NCI-H1694 treated with DMSO at 0.1 percent for 48 hours (cell line): Measurements from ENCODE around the gene MIPEP.
"Not testable (repeated sequence)": the region's sequence is repeated elsewhere in the genome, so short reads cannot be mapped to it uniquely, and the experiment has no call there.

Experiments
- DNase-seq: peaks from one replicate; lab custom pipeline; 2025; lab: John Stamatoyannopoulos, UW

MIPEP gene

DNA sequence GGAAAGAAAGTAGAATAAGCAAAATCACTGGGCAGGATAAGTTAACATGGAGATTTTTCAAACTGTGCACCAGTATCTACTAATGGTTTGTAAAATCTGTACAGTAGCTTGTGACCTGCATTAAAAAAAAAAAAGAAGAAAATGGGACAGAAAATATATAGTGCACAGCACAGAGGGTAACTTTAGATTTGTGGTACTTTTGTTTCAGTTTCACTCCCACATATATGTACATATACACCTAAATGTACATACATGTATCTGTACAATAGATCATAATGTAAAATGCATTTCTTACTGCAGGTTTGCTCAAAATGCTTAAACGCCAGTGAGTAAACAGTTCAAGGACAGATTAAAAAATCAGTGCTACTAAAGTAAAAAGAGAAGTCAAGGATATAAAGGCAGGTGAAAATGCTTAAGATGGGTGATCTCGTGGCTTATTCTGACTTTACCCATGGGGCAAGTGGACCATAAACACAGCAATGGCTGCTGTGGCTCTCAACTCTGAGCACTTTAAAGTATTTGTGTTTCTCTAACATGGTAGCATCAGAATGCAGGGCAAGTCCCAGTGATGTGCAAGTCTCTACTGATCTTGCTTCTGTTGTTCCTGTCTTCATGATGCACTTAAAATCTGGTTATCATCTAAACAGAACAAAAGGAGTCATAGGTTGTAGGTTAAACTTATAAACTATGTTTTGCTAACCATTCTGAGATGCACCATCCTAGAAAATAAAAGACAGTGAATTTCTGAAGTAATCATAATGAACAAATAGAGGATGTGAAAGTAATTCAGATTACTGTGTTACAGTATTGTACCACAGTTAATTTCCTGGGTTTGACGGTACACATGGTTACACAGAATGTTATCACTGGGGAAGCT lies 112.3 kb downstream of the MIPEP start:
- DNase-seq = no peak

DNA sequence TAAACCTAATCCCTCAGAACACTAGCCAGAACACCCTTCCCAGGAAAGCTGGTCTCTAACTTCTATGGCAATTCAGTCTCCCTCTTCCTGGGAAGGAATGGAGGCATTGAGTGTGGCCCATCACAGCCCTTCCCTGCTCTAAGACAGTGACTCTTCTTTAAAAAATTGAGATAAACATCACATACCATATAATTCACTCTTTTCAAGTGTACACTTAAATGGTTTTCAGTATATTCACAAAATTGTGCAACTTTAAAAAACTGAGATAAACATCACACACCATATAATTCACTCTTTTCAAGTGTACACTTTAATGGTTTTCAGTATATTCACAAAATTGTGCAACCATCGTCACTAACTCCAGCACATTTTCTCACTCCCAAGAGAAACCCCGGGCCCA lies 116.5 kb downstream of the MIPEP start:
- DNase-seq = no peak

- DNase-seq = no peak
Observed at GRCh38 chr13:23771956-23772355, 117.2 kb downstream of the MIPEP start.

- DNase-seq = no peak
Observed at GRCh38 chr13:23771552-23771951, 117.6 kb downstream of the MIPEP start.

- no peak for DNase-seq
Observed at GRCh38 chr13:23770973-23771372, 118.2 kb downstream of the MIPEP start.

DNA sequence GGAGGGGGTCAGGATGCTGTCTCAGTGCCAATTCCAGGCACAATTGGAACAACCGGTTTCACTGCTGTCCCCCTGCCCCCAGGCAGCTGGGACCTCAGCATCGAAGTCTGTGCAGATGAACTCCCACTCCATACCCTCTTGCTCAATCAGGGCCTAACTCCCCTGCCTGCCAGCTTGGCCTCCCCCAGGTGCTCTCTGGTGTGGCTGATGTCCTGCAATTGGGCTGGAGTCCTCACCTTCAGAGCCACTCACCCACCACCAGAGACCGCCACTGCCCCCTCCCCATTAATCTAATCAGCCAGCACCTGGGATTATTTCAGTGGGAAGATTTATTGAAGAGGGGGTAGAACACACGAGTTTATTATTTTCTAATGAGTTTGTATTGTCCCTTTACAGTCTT lies 118.8 kb downstream of the MIPEP start:
- no peak for DNase-seq

- DNase-seq = no peak
Observed at GRCh38 chr13:23769401-23769800, 119.8 kb downstream of the MIPEP start.

GRCh38 chr13:23767838-23768237 lies 121.4 kb downstream of the MIPEP start:
- DNase-seq = no peak

GRCh38 chr13:23766939-23767338 lies 122.3 kb downstream of the MIPEP start:
- no peak for DNase-seq

DNA sequence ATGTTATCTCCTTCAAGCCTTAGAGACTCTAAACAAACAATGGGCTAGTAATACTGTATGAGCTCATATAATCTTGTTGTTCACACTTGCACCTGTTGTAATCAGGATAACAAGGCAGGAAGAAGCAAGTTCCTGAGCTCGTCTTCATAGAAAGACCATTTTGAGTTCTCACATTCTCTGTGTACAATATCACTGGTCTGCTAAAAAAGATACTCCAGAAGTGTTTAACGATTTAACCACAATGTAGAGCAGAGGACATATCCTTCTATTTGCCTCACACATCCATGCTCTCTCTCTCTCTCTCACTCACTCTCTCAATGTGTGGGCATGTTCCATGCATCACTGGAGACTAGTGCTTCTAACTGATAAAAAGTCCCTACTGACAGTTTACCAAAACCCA lies 122.9 kb downstream of the MIPEP start:
- DNase-seq = no peak

GRCh38 chr13:23765531-23765930 lies 123.7 kb downstream of the MIPEP start:
- DNase-seq = no peak

GRCh38 chr13:23763318-23763717 lies 125.9 kb downstream of the MIPEP start:
- no peak for DNase-seq

- DNase-seq = not testable (repeated sequence)
Observed at GRCh38 chr13:23761760-23762159, 127.4 kb downstream of the MIPEP start.

- DNase-seq = no peak
Observed at GRCh38 chr13:23760000-23760399, 129.2 kb downstream of the MIPEP start.

GRCh38 chr13:23758798-23759527 lies 130.2 kb downstream of the MIPEP start:
- DNase-seq = no peak

GRCh38 chr13:23754997-23755396 lies 134.2 kb downstream of the MIPEP start:
- no peak for DNase-seq

GRCh38 chr13:23754506-23754905 lies 134.7 kb downstream of the MIPEP start:
- no peak for DNase-seq

- no peak for DNase-seq
Observed at GRCh38 chr13:23753458-23753857, 135.7 kb downstream of the MIPEP start.

DNA sequence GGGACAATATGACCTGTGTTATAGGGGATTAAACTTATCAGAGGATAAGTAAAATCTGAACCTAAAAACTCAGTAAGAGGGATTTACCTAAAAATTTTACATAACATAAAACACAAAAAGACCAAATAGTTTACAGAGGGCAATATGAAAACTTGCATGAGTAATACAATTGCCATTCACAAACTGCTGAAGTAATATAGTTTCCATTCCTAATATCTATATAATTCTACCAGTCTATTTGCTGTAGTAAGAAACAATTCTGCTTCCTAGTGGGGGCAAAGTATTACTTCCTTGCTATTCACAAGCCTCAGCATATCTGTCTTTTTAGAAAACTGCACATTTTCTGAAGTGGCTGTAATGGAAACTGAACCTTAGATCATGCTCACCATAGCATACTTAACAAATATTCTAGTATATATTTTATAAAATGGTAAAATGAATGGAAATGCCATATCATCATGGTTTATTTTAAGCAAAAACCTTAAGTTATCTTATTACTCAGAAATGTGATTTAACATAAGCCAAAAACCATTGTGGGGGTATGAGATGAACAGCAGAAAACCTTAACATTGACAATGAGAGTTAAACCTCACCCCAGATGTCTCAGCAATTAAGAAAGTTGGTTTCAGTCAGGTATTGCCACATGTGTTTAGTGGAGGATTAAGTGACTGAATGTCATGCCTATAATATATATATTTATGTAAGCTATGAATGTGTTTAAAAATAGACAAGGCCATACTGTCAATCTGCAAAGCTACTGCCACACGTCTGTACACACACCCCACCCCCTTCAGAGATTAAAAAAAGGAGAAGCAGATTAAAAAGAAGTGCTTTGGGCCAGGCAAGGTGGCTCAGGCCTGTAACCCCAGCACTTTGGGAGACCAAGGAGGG lies 136.8 kb downstream of the MIPEP start:
- no peak for DNase-seq

- no peak for DNase-seq
Observed at GRCh38 chr13:23751195-23751594, 138.0 kb downstream of the MIPEP start.

DNA sequence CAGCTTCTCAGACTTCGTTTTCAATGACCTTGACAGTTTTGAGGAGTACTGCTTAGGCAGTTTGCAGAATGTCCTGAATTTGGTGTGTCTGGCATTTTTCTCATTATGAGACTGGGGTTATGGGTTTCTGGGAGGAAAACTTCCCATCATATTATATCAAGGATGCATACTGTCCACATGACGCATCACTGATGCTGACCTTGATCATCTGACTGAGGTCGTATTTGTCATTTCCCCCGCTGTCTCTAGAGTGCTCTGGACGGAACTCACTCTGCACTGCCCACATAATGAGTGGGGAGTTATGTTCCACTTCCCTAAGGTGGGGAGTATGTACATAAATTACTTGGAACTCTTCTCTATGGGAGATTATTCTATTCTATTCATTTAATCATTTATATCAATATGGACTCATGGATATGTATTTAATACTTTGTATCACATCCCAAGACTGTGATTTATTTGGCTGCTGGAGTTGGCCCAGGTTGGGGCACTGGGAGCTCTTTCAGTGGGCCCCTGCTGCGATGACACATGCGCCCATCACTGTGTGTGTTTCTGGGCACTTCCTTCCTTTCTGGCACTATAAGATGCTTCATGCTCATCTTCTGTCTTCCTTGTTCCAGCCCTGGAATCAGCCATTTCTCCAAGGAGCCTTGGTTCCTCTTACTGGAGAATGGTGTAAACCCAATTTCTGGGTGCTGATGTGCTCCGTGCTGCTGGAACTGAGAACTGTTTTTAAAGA lies 138.6 kb downstream of the MIPEP start:
- DNase-seq = no peak
